8988T (cell line): ENCODE results near the gene MAD2L1BP.

ENCODE experiments used
- DNase-seq: peaks from one replicate; pipeline ENCODE4 v3.0.0; 2011

Gene MAD2L1BP

DNA sequence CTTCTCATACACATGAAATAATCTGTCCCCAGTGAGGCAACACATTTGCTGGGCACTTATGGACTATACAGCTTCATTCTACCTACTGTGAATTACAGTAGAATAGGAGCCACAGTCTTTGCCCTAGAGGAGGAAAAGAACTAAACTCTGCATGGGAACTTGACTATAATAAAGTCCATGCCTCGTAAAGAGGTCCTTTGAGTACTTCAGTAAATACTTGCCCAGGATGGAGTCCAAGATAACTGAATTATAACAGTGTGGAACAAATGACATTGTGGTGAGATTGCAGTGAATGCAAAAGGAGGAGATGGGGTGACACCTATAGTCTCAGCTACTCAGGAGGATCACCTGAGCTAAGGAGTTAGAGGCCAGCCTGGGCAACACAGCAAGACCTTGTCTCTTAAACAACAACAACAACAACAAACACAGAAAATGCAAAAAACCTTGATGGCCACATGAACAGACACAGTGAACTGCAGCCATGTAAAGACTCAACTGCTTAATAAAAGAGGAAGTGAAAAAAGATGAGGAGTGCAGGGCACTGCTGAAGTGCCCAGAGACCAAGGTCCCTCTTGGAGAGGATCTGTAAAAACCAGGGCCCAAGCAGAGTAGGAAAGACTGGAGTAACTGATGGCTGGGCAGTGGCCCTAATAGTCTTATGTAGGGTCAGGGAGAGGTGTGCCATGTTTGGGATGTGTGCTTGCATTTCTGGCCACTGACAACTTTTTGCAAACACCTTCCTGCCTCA, 48.2 kb downstream of the MAD2L1BP start:
- DNase-seq: no peak

DNA sequence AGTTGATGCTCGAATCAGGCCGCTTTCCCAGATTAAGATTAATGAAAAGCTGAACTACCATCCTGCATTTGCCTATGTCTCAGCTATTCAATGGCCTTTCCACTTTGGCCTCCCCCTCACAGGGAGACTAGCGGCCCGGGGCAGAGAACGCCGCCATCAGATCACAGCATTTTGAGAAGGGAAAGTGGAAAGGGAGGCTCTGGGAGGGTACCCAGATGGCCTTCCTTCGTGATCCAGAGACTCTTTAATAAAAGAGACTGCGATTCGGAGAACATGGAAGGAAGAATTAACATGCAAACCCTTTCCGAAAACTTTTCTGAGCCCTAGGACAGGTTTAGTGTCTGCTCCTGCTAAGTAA, 51.4 kb downstream of the MAD2L1BP start:
- DNase-seq: no peak

DNA sequence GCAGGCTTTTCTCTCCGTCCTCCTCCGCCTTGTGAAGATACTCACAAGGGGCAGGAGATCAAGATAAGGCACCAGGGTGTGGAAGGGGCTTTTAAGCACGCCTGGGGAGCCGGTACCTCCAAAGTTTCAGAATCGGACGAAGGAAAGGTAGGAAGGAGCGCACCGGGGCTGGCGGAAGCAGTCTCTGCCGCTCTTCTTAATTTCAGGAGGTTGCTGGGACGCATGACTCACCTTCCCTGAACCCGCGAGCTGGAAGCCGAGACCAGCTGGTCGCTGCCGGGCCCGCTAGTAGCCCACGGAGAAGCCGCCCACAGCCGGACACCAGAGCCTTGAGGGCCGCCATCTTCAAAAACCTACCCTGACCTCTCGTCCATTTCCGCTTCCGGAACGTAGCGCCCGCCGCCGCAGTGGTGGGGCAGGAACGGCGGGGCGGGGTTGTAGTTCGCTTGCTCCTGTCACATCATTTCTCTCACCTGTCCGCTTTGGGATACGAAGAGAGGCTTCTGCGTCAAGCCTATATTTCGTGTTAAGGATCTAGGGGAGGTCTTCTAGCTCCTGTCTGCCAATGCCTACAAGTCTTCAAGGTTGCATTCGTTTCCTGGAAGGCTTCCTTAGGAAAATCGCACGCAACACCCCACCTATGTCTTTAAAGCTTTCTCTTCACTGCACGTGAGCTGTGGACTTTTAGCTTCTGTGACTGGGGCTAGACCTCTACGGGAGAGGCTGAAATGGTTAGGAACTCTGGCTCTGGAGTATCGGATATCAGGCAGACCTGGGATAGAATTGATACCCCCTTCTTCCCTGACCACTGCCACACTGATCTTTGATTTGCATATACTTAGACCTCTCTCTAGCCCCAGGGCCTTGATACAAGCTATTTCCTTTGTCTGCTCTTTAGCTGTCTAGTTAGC, 52.1 kb downstream of the MAD2L1BP start, which contains the start of gene MRPS18A:
Gene MRPS18A, minus strand, starts transcription at position 355 of the 911 bp plus-strand sequence. Its CDS starts 12 bp downstream, at position 343.
- DNase-seq: peak; percentile 72

DNA sequence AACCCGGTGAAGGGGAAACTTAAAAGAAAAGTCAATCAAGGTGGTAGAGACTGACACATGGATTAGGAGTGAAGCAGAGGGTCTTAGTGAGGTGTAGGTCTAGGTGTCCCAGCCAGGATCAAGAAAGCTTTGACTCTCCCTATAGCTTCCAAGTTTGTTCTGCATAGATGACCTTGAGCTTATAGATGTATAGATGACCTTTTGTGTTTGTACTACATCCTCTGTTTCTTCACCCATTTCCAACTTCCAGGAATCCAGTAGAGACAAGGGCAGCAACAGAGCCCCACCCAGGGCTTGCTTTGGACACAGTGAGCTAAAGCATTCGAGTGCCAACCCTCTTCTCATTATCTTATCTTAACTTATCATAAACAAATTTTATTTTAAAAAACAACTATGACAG, 53.8 kb downstream of the MAD2L1BP start:
- no peak for DNase-seq
